ENCODE results near the gene LRRC30.

Gene LRRC30

DNA sequence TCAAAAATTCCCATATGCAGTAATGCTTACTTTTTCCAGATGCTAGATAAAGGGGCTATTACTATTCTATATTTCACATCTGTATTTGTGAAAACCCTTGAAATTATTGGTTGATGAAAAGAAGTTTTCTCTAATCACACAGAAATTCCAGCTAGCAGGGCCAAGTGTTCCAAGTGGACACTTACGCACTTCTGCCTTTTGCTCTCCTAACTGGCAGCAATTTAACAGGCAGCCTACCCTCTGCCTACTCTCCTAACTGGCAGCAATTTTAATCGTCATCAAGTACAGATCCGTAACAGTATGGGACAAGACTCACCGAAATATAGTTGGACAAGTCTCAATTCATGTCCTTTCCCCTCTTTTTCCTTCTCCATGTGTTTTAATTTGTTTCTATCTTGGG is 12.0 kb downstream of the LRRC30 start:
- DNase-seq = no peak

DNA sequence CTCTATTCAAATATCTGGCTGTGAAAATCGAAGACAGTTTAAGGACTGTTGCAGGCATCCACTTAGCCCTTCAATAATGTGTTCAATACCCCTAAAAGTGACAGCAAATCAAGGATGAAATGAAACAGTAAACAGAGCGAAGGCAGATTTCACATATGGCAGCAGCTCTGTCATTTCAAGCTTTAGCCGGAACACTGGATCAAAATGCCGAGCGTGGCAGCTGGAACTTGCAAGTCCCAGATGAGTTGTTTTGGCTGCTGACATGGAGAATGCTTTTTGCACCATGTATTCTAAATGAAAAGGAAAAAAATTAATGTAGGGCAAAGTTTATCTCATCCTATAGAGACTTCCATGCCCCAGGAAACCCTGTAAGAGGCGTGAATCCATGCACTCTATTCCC is 18.0 kb downstream of the LRRC30 start:
- DNase-seq = no peak

DNA sequence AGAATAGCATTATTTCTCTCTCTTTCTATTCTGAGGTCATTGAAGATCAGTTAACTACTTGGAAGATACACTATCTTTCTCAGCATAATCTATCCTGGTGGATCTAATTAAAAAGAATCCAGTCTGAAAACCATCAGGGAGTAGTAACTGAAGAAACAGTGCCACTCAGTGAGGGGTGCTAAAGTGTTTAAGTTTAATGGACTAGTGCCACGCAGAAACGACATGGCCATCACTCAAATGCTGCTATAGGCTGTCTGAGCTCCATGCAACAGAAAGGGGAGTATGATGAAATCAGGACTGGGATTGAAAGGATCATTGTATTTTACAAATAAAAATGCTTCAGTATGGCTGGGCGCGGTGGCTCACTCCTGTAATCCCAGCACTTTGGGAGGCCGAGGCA is 23.3 kb downstream of the LRRC30 start:
- DNase-seq = no peak

DNA sequence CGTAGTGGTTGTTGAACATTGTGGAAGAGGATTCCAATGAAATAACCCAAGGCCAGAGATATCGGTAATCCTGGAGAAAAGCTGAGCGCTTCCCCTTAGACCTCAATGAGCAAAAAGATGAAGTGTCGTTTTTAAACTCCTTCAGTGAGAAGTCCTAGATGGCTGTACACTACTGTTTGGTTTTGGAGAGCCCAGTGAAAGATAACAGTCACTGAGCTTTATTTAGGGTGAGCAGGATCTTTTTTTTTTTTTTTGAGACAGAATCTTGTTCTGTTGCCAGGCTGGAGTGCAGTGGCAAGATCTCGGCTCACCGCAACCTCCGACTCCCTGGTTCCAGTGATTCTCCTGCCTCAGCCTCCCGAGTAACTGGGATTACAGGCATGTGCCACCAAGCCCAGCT is 24.2 kb downstream of the LRRC30 start:
- no peak for DNase-seq

DNA sequence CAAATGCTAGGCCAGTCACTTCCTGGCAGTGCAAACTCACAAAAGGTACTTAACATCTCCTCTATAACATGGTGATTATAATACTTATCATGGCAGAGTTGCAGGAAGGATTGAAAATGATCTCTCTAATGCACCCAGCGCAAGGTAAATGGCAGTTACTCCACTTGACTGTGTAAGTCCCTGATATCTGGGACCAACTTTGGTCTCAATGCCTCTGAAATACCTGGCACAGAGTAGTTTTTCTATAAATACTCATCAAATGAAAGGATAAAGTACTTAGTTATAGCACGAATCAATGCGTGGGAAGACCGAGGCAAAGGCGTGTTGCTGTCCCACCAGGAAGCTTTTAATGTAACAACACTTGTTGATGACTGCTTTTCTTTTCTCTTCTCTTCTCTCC is 24.8 kb downstream of the LRRC30 start:
- DNase-seq = no peak

DNA sequence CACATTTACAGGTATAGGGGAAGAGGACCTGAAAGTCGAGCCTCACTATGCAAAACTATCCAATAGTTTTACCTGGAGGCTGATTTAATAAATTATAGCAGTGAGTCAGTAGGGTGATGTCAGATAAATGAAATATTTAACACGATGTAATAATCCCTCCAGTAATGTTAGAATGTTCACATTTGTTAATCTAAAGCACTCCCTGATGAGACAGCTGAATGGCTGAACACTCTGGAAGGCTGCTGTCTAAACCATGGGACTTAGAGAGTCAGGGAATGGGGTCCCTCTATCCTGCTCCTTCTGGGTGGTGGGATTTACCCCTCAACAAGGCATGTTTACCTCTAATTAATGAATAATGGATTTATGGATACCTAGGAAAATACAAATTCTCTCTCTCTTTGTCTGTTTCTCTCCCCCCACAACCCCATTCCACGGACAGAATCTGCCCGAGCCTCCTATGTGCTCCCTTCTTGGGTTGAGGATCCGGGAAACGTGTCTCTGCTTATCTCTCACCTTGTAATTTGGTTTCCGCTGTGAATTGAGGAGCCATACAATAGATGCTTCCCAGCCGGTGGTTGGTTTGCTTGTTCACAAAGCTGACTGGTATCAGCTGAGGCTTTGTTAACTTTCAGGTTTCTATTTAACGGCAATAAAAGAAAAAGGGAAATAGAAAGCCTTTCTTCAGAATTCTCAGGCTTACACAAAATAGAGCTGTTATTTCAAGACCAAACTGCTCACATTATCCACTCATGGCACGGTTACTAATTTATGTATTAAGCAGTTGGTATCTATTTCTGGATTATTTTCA is 25.9 kb downstream of the LRRC30 start:
- DNase-seq = no peak

DNA sequence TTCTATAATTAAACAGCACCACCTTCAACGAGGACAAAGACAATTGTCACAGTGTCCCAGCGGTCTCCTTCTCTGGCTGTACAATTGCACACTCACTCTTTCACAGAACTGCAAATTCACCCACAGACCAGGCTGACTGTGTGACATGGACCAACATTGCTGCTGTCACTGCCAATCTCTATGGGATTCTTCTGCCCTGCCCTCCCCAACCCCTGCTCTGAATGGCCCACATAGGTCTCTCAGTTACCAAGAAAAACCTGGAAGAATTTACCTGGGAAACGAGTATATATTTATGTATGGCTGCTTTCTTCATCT is 26.5 kb downstream of the LRRC30 start:
- DNase-seq = no peak

DNA sequence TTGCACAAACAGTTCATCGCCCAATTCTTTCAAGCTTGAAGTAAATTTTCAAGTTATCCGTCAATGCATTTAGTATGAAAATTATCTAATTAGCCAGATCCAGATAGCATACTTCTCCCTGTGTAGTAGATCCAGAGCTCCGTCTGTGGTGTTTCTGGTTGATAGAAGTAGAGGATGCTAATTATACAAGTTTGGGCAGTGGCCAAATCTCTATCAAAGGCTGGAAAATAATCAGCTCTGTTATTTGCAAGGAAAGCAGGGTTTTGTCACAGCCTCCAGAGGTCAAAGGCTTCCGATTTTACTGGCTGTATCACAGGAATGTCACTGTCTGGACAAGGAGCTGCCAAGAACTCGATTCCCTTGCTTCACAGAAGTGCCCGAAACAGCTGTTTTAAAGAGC is 28.6 kb downstream of the LRRC30 start:
- DNase-seq = no peak

DNA sequence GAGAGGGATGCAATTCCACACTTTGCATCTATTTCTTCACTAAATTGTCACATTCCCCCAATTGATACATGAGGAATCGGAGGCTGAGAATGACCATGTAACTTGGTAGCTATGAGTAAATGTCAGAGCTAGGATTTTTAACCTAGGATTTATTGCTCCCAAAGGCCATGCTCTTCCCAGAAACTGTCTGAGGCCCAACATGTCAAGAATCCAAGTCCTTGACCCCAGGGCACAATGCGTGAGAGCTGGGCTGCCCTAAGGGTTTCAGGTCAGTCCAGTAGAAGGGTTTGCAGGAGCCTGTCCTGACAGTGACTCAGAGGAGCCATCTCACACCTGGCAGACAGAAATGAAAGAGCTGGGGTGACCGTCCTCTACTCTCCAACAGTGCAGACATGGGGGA is 30.3 kb downstream of the LRRC30 start:
- no peak for DNase-seq

DNA sequence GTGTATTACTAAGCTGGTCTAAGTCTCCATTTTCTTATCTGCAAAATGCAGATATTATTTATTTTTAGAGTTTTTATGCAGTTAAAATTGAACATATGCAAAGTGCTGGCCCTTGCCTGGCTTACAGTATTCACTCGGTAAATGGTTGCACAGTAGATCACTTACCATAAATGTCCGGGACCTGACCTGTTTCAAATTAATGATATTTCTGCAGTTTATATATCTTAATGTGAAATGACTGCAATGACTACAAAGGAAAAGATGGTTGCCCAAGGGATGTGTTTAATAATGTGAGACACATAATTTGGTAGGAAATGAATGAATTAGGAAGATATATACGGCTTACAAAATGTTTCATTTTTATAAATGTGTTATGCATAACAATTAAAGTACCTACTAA is 37.1 kb downstream of the LRRC30 start:
- no peak for DNase-seq

DNA sequence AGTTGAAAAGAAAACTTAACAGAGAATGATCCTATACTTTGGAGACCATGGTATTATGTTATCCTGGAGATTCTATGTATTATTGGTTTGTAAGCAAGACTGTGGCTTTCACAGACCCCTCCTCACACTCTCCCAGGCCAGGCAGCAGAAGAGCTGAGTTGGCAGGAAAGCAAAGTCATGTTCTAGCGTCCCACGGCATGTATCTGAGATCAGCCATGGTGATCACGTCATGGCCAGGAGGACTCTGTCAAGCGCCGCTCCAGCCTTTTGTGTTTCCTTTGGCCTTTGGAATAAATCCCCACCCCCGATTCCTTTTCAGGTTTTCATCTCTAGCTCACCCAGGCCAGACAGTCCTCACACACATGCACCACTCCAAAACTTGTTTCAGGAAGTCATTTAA is 39.1 kb downstream of the LRRC30 start:
- no peak for DNase-seq

DNA sequence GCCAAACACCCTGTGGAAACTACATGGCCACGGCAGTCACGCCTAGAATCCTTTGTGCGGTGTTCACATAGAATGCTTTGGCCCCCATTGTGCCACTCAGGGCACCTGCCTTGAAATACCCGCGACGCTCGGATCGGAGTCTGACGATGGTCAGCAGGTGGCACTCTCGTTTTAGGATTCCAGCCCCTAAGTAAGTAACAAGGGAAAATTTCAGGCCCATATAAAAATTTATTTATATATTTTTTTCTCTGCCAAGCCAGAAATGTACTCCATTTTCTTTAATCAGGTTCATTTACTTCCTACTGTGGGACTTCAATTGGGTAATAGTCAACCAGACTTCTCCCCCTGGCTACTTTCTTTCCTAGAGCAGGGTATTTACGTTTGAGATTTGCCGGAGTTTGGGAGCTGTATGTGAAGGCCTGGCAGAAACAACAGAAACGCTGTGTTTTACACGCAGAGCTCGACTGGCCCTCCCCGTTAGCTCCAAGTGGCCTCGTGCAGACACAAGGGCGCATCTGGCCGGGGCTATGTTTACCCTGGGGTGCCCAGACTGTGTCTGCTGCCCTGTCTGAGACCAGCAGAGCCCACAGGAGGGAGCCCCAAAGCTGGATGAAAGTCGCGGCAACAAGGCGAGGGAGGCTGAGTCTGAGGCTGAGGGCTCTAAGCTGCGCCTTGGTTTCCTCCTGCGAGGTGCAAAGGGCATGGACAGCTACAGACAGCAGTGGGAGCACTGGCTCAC is 41.6 kb downstream of the LRRC30 start:
- peak; percentile 11 for DNase-seq

DNA sequence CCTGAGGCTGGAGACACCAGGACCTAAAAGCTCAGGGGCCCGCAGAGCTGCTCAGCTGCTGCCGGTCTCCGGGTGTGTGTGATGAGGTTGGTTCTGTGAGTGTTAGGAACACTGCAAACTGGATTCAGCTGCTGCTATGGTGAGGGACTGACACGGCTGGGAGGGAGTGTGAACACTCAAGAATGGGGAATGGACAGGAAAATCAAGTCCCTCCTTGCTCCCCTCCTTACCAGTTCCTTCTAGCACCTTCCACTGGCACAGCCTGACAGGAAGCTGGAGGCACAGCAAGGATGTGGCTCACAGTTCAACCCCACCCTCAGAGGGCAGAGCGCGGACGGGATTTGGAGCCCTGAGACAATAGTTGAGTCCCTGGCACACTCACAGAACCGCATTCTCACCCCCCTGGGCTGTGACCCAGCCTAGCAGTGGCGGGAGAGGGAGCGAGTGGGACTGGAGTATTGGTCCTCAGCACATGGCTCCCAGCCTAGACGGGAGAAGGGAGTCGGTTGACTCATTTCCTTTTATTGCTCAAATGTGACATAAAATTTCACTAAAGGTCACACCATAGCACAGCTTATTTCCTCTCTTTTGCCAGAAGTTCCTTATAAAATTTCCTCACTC is 42.5 kb downstream of the LRRC30 start:
- DNase-seq = peak; percentile 56

DNA sequence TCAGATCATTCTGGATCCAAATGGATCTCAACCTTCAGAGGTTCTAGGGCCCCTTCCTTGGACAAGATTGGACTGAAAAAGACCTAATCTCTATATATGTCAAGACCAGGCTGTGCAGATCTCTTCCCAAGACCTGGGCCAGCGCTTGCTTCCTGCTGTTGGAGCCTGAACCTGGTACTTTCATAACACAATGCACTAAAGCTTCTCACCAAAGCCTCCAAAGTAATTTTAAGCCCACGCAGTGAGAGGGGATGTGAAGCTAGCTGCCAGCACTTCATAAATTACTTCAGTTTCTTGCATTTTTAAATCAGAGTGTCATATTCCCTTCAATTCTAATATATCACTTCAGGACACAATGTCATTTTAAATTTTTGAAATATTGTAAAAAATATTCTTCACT is 50.7 kb downstream of the LRRC30 start:
- no peak for DNase-seq
